Loucy (cell line): ENCODE results near the gene NR2C2.

Source experiments
- H2AFZ ChIP-seq: fragments of 200-600 bp; sonication (generic); 2 replicates; pipeline ENCODE4 v1.6.0; 2016; ENCODE audit warnings: antibody characterized with exemption, mild to moderate bottlenecking, low read length, moderate library complexity
- H3F3A ChIP-seq: fragments of 200-600 bp; 2 replicates; pipeline ENCODE4 v1.6.0; 2016; ENCODE audit warnings: antibody characterized with exemption, low read depth, mild to moderate bottlenecking
- H3K27me3 ChIP-seq: fragments of 200-600 bp; sonication (generic); 2 replicates; pipeline ENCODE4 v1.6.1; 2014; ENCODE audit warnings: low read length, mild to moderate bottlenecking; ENCODE audit not compliant: insufficient read depth, poor library complexity, severe bottlenecking
- H3K36me3 ChIP-seq: fragments of 200-600 bp; sonication (generic); 2 replicates; pipeline ENCODE4 v1.6.1; 2016; ENCODE audit warnings: low read length; ENCODE audit not compliant: insufficient read depth
- H3K4me1 ChIP-seq: fragments of 200-600 bp; sonication (generic); 2 replicates; pipeline ENCODE4 v1.5.1; 2014; ENCODE audit warnings: low read length, mild to moderate bottlenecking; ENCODE audit not compliant: insufficient read depth, poor library complexity, severe bottlenecking
- H3K4me2 ChIP-seq: fragments of 200-600 bp; sonication (generic); 2 replicates; pipeline ENCODE4 v1.6.0; 2014; ENCODE audit warnings: antibody characterized with exemption, low read length, low read depth, mild to moderate bottlenecking; ENCODE audit not compliant: poor library complexity, severe bottlenecking
- H3K4me3 ChIP-seq: fragments of 200-600 bp; sonication (generic); 2 replicates; pipeline ENCODE4 v1.5.1; 2014; ENCODE audit warnings: low read length, mild to moderate bottlenecking, mixed read lengths; ENCODE audit not compliant: poor library complexity, severe bottlenecking
- H3K79me2 ChIP-seq: fragments of 200-600 bp; sonication (generic); 2 replicates; pipeline ENCODE4 v1.6.1; 2014; ENCODE audit warnings: low read length; ENCODE audit not compliant: insufficient read depth
- H3K9ac ChIP-seq: fragments of 200-600 bp; sonication (generic); 2 replicates; pipeline ENCODE4 v1.6.0; 2014; ENCODE audit warnings: mild to moderate bottlenecking, low read depth, low read length, moderate library complexity; ENCODE audit not compliant: poor library complexity, severe bottlenecking
- H3K9me2 ChIP-seq: fragments of 200-600 bp; sonication (generic); replicated peaks from 2 replicates; pipeline ENCODE4 v1.6.1; 2016; ENCODE audit warnings: low read depth, low read length, mixed read lengths
- H3K9me3 ChIP-seq: fragments of 200-600 bp; sonication (generic); 2 replicates; pipeline ENCODE4 v1.6.1; 2014; ENCODE audit warnings: mild to moderate bottlenecking, antibody characterized with exemption, low read length, low read depth; ENCODE audit not compliant: insufficient read depth
- H4K20me1 ChIP-seq: fragments of 200-600 bp; sonication (generic); 2 replicates; pipeline ENCODE4 v1.6.0; 2014; ENCODE audit warnings: antibody characterized with exemption, low read length, mild to moderate bottlenecking; ENCODE audit not compliant: insufficient read depth, poor library complexity, severe bottlenecking
- EZH2phosphoT487 ChIP-seq: fragments of 200-600 bp; IDR thresholded peaks from 2 replicates; pipeline ENCODE4 v1.6.1; 2018; ENCODE audit warnings: antibody characterized with exemption, mild to moderate bottlenecking, moderate library complexity, borderline replicate concordance
- TF ChIP-seq, protein P1 (sequence below): fragments of 200-600 bp; sonication (generic); conservative IDR thresholded peaks from 2 replicates; pipeline ENCODE4 v1.5.1; 2014; ENCODE audit warnings: mild to moderate bottlenecking, antibody characterized with exemption, low read length

The NR2C2 gene

GRCh38 chr3:15066467-15066866 is 119.1 kb downstream of the NR2C2 start:
- Histone ChIP-seq H2AFZ (no peak overlapping the region), H3K9me3 (no peaks in the 10 kb centered on the region), H3F3A (no peaks in the 10 kb centered on the region), H3K36me3 (no peaks in the 10 kb centered on the region), H3K4me3 (no peak overlapping the region), H3K4me2 (no peak overlapping the region), H3K79me2 (peaks cover 23% of the 10 kb centered on the region), H4K20me1 (peaks cover 21% of the 10 kb centered on the region), H3K9me2 (no peaks in the 10 kb centered on the region), H3K9ac (no peak overlapping the region), H3K4me1 (peaks cover 17% of the 10 kb centered on the region), H3K27me3 (no peaks in the 10 kb centered on the region)
- TF ChIP-seq EZH2phosphoT487: no peak
- TF ChIP-seq, protein P1, sequence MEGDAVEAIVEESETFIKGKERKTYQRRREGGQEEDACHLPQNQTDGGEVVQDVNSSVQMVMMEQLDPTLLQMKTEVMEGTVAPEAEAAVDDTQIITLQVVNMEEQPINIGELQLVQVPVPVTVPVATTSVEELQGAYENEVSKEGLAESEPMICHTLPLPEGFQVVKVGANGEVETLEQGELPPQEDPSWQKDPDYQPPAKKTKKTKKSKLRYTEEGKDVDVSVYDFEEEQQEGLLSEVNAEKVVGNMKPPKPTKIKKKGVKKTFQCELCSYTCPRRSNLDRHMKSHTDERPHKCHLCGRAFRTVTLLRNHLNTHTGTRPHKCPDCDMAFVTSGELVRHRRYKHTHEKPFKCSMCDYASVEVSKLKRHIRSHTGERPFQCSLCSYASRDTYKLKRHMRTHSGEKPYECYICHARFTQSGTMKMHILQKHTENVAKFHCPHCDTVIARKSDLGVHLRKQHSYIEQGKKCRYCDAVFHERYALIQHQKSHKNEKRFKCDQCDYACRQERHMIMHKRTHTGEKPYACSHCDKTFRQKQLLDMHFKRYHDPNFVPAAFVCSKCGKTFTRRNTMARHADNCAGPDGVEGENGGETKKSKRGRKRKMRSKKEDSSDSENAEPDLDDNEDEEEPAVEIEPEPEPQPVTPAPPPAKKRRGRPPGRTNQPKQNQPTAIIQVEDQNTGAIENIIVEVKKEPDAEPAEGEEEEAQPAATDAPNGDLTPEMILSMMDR: no peak

DNA sequence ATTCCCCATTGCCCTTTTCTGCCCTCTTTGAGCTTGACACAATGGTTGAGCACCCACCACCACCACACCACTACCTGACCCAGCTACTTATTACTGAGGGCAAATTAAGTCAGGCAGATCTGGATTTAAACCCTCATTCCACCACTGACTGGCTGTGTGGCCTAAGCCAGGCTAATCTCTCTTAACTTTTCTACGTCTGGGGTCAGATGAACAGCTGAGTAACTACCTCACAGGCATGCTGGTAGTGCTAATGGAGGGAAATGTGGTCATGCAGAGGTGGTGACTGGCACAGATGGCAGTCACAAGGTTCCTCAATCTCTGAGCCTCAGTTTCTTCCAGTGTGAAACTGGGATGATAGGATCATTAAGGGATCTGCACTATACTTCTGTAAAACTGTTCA is 122.1 kb downstream of the NR2C2 start:
- H3K9me2 ChIP-seq: no peaks in the 10 kb centered on the region
- peaks cover 17% of the 10 kb centered on the region; the same call in 1 of the 2 replicates for H3K36me3 ChIP-seq
- no peak overlapping the region for H2AFZ ChIP-seq
- H3K4me3 ChIP-seq: no peak overlapping the region
- H3K79me2 ChIP-seq: peaks cover 6% of the 10 kb centered on the region
- TF ChIP-seq, protein P1: no peak
- no peak for TF ChIP-seq EZH2phosphoT487
- H3K4me2 ChIP-seq: no peak overlapping the region
- H3K9me3 ChIP-seq: no peaks in the 10 kb centered on the region
- peaks cover 2% of the 10 kb centered on the region for H3K4me1 ChIP-seq
- no peak overlapping the region for H3K9ac ChIP-seq
- H3K27me3 ChIP-seq: no peaks in the 10 kb centered on the region
- no peaks in the 10 kb centered on the region for H3F3A ChIP-seq
- H4K20me1 ChIP-seq: peaks cover 5% of the 10 kb centered on the region

- TF ChIP-seq, protein P1: no peak
- no peak for TF ChIP-seq EZH2phosphoT487
- H4K20me1 ChIP-seq: no peaks in the 10 kb centered on the region
- no peaks in the 10 kb centered on the region for H3K27me3 ChIP-seq
- H3K9me3 ChIP-seq: no peaks in the 10 kb centered on the region
- H3K4me1 ChIP-seq: no peaks in the 10 kb centered on the region
- no peak overlapping the region for H3K4me3 ChIP-seq
- no peaks in the 10 kb centered on the region for H3F3A ChIP-seq
- H3K36me3 ChIP-seq: peaks cover 38% of the 10 kb centered on the region
- H2AFZ ChIP-seq: no peak overlapping the region
- no peak overlapping the region for H3K9ac ChIP-seq
- H3K9me2 ChIP-seq: no peaks in the 10 kb centered on the region
- H3K79me2 ChIP-seq: no peaks in the 10 kb centered on the region
- H3K4me2 ChIP-seq: no peak overlapping the region
Measured at GRCh38 chr3:15071699-15072098, 124.3 kb downstream of the NR2C2 start.
